NCI-H345 (cell line): ENCODE data around the gene CGB5.
A peak's percentile ranks its signal among the peaks of the same experiment; 100 is the strongest.
"Not testable (repeated sequence)": the region's sequence is repeated elsewhere in the genome, so short reads cannot be mapped to it uniquely, and the experiment has no call there.

ENCODE experiments used
- DNase-seq: peaks from one replicate; lab custom pipeline; 2025; lab: John Stamatoyannopoulos, UW

The CGB5 gene

GRCh38 chr19:49043548-49043947 is at the start of gene CGB5:
Gene CGB5, plus strand, starts transcription at chr19:49043848. Its CDS starts 362 bp downstream, at chr19:49044210.
- DNase-seq, result not testable (repeated sequence)

DNA sequence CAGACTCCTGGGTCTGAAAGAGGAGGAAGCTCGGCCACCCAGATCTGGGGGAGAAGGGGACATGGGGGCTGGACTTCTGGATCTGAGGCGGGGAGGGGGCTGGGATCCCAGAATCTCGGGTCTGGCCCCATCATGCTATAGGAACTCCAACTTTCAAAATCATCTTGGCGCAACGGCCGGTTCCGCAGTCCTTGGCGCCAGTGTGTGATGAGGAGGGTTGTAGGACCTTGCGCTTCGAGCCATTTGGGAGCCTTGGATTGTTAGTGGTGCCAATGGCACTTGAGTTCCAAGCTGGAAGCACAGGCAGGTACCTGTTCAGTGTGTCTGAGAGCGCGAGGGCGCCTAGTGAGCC is 49.6 kb upstream of the CGB5 start:
- DNase-seq, result no peak

- DNase-seq, result peak; percentile 33
These were observed 45.7 kb upstream of the CGB5 start for GRCh38 chr19:48997972-48998371.

DNA sequence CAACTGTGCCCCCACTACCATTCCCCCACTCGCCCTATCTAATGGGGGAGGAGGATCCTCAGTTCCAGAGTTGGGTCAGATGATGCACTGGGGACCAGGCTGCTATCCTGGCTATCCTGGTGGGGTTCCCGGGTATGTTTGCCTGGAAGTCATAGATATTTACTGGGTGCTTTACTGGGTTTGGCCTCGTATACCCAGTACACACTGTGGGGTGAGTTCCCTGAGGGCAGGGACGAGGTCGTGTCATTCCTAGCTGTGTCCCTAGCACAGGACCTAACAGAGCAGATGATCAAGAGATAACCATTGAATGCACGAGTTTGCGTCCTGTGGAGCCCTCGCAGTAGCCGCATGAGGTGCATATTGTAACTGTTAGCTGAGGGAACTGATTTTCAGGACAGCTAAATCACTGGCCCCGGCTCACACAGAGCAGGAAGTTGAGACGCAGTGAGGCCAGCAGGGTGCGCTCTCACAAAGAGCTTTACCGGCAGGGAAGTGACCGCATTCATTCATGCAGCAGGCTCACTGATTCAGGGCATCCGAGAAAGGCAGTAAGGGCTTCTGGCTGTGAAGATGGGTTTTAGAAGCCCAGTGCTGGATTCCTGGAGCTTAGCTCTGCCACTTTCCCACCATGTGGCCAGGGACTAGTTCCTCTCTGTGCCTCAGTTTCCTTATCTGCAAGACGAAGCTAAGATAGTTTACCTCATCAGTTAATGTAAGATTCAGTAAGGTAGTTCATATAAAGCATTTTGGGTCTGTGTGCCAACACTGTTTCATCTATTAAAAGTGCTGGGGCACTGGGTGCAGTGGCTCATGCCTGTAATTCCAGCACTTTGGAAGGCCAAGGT is 43.9 kb upstream of the CGB5 start:
- no peak for DNase-seq

- no peak for DNase-seq
These were observed 39.5 kb upstream of the CGB5 start for GRCh38 chr19:49004133-49004532.

DNA sequence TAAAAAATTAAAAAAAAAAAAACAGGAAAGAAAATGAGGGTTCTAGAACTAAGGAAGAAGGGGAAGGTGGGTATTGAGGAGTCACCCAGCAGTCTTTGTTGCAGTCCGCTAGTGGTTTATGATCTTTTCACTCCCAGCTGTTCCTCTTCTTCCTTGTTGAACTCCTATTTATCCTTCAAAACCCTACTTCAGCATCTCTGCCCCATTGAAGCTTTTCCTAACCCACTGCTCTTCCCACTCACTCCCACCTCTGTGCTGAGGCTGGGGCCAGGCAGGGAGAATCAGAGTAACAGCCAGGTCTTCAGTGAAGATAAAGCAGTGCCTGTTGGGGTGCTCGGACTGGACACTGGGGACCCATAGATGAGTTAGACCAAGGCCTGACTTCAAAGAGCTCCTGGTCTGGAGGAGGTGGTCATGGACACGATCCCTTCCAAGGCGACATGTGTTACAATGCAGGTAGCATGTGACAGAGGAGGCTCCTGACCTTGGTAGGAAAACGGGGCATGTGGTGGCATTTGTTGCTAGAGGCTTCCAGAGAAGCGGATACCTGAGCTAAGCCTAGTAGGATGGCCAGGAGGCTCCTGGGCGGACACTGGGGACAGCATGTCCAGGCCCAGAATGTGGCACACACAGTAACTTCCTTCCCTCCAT is 38.6 kb upstream of the CGB5 start:
- no peak for DNase-seq

DNA sequence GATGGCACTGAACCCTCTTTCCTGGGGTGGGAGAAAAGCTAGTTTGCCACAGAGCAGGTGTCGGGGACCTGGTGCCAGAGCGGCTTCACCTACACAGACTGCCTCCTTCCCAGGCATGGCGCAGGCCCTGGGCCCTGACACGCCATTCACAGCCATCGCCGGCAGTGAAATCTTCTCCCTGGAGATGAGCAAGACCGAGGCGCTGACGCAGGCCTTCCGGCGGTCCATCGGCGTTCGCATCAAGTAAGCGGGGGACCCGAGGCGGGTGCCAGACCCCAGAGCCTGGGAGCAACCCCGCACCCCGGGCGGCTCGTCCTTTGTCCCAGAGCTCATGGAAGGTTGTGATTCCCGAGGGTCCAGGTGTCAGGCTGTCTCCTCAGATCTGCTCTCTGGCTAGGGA is 36.7 kb upstream of the CGB5 start:
- DNase-seq, result no peak

DNA sequence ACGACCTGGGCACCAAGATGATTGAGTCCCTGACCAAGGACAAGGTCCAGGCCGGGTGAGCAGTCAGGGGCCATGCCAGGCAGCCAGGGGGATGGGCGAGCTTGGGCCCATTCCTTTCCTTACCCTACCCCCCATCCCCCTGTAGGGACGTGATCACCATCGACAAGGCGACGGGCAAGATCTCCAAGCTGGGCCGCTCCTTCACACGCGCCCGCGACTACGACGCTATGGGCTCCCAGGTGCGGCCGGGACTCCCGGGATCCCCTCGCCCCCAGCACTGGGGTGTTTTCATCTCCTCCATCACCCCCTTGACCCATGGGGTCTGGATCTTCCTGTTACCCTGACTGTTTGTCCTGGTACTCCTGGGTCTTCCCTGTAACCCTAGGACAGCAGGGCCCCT is 33.8 kb upstream of the CGB5 start:
- DNase-seq, result no peak

- DNase-seq, result no peak
These were observed 33.2 kb upstream of the CGB5 start for GRCh38 chr19:49010453-49010852.

DNA sequence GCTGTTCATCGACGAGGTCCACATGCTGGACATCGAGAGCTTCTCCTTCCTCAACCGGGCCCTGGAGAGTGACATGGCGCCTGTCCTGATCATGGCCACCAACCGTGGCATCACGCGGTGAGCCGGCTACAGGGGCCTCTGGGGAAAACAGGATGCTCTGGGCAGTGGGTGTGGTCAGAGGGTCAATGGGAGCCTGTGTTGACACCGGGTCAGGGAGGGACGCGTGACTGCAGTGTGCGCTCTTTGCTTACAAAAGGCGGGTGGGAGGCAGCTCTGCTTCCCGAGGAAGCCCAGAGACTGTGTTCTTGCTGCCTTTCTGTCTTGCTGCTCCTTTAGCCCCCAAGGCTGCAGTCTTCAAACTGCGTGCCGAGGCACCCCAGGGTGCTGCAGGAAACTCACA is 32.5 kb upstream of the CGB5 start:
- DNase-seq, result no peak

GRCh38 chr19:49014123-49014869 is 29.4 kb upstream of the CGB5 start:
- DNase-seq, result no peak

GRCh38 chr19:49014870-49015255 is 28.8 kb upstream of the CGB5 start:
- no peak for DNase-seq

DNA sequence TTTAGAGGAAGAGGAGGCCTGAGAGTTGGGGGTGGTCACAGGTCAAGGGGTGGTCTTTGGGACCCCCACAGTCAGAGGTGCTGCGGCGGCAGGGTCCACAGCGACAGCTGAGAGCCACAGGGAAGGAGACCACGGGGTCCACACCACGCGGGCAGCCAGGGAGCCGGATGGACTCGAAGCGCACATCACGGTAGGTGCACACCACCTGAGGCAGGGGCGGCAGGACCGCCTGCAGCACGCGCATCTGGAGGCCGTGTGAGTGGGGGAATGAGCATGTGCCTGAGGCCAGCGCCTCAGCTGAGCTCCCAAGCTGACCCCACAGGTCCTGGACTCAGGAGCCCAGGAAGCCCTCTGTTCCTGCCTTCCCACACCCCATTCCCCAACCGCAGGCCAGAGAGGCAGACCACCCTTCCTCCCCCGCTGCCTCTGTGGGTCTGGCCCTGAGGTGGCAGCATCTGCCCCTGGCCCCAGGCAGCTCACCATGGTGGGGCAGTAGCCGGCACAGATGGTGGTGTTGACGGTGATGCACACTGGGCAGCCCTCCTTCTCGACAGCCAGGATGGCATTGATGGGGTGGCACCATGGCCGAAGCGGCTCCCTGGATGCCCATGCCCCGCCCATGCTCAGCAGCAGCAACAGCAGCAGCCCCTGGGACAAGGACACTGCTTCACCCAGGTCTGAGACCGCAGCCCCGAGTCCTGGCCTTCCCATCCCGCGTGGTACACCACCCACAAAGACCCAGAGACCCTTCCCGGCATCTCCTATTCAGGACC is 27.4 kb upstream of the CGB5 start:
- no peak for DNase-seq

GRCh38 chr19:49017041-49017665 is 26.5 kb upstream of the CGB5 start, which contains the start of gene LHB:
Gene LHB, minus strand, starts transcription at chr19:49017091. Its CDS starts 10 bp downstream, at chr19:49017081.
- DNase-seq, result no peak

GRCh38 chr19:49017666-49018351 is 25.8 kb upstream of the CGB5 start:
- no peak for DNase-seq

DNA sequence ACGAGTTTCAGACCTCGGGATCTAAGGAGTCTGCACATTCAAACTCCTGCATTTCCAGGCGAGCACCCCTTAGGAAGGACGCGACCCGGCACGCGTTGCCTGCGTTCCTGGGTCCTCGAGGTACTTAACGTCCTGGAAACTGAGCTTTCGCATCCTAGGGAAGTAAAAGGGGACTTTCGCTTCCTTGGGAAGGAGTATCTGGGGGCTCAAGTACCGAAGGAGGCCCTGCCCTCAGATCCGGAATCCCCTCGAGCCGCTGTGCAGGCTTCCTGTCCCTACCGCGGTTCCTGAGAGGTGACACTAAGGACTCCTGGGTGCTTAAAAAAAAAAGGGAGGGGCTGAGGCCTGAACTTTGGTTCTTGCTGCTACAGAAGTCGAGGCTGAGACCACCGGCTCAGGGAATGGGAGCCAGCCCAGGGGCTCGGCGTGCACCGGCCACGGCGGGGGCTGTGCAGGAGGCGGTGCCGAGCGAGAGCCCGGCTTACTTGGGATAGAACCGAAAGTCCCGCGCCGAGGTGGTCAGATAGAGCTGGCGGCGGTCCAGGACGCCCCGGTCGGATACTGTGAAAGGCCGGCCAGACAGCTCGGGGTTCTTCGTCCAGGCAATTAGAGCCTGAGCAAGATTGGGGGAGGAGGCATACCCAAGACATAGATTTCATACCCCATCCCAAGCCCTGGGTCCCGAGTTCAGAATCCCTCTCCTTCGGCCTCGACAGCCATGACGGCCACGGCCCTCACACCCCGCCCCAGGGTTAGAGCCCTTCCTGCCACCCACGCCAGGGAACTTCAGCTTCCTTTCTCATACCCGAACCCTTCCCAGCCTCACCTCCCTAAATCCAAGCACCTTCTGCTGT is 25.0 kb upstream of the CGB5 start:
- not testable (repeated sequence) for DNase-seq

DNA sequence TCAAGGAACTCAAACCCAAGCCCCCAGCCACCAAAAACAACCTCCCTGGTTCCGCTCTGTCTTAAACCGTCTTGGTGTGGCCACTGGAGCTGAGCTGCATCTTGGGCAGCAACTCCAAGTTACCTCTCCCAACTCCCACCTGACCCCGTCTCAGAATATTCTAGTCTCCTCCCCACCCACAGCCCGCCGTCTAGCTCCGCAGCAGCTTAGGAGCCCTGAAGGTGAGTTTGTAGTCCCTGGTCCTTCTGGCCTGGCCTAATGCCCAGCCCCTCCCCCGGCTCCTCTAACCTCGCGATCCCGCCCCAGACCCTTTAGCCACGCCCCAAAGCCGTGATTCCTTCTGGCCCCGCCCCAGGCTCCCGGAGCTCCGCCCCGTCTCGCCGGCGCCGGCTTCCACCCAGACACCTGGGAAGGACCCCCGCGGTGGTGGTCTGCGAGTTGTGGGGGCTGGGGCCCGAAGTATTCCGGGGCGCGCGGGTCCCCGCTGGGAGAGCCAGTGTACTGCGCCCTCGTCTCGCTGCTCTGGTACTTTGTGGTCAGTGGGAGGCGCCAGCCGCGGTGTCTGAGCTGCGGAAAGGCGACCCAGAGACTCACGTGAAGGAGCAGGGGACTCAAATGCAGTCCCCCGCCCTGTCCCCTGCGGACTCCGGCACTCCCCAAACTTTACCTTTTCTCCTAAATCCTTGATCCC is 24.3 kb upstream of the CGB5 start:
- peak; percentile 47 for DNase-seq

DNA sequence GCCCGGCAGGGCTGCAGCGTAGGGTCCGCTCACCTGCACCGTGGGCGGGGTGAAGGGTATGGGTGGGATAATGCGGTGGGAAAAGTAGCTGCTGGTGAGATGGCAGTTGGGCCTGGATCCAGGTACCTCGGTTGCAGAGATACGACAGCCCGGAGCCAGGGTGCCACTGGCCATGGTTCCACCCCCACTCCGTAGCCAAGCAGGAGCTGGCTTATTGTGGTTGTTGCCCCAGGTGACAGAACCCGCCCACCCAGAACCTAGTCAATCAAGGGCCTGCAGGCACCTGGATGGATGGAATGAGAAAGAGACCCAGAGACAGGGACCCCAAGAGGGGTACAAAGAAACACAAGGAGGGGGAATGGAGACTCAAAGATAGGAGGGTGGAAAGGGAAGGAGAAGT is 23.3 kb upstream of the CGB5 start:
- DNase-seq, result no peak
